ENCODE data around the gene DOP1B.

Gene DOP1B

GRCh38 chr21:36149788-36150711 lies 6.6 kb upstream of the DOP1B start:
- no peak for DNase-seq (ENCODE audit: low read depth)
- H3K4me3 ChIP-seq (ENCODE audit: control insufficient read depth, low read depth, low read length), result no peak overlapping the region
- TF ChIP-seq, protein P1, sequence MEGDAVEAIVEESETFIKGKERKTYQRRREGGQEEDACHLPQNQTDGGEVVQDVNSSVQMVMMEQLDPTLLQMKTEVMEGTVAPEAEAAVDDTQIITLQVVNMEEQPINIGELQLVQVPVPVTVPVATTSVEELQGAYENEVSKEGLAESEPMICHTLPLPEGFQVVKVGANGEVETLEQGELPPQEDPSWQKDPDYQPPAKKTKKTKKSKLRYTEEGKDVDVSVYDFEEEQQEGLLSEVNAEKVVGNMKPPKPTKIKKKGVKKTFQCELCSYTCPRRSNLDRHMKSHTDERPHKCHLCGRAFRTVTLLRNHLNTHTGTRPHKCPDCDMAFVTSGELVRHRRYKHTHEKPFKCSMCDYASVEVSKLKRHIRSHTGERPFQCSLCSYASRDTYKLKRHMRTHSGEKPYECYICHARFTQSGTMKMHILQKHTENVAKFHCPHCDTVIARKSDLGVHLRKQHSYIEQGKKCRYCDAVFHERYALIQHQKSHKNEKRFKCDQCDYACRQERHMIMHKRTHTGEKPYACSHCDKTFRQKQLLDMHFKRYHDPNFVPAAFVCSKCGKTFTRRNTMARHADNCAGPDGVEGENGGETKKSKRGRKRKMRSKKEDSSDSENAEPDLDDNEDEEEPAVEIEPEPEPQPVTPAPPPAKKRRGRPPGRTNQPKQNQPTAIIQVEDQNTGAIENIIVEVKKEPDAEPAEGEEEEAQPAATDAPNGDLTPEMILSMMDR (IDR thresholded peaks at IDR 0.05; ENCODE audit: control insufficient read depth, insufficient read depth, low read depth, low read length, missing control alignments), result no peak

GRCh38 chr21:36155603-36156338 lies 853 bp upstream of the DOP1B start:
- peak overlapping the region; percentile 96 for H3K4me3 ChIP-seq (ENCODE audit: control insufficient read depth, low read depth, low read length)
- DNase-seq (ENCODE audit: low read depth), result no peak
- TF ChIP-seq, protein P1 (IDR thresholded peaks at IDR 0.05; ENCODE audit: control insufficient read depth, insufficient read depth, low read depth, low read length, missing control alignments), result no peak

DNA sequence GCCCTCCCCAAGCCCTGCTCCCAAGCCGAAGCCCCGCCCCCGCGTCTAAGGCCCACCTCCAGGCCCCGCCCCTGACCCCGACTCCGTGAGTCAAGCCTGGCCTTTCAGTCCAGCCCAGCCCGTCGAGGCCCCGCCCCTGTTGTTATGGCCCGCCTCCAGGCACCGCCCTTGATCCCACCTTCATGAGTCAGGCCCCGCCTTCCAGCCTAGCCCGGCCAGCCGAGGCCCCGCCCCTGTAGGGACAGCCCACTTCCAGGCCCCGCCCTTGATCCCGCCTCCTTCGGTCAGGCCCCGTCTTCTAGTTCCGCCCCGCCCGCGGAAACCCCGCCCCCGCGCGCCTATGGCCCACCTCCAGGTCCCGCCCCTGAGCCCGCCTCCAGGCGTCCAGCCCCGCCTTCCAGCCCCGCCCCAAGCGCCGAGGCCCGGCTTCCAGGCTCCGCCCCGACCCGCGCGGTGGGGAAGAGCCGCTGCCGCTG lies 247 bp upstream of the DOP1B start:
- TF ChIP-seq, protein P1 (IDR thresholded peaks at IDR 0.05; ENCODE audit: control insufficient read depth, insufficient read depth, low read depth, low read length, missing control alignments), result no peak
- H3K4me3 ChIP-seq (ENCODE audit: control insufficient read depth, low read depth, low read length), result peak overlapping the region; percentile 96
- DNase-seq (ENCODE audit: low read depth), result peak; percentile 93

- TF ChIP-seq, protein P1 (IDR thresholded peaks at IDR 0.05; ENCODE audit: control insufficient read depth, insufficient read depth, low read depth, low read length, missing control alignments), result no peak
- no peak overlapping the region for H3K4me3 ChIP-seq (ENCODE audit: control insufficient read depth, low read depth, low read length)
- no peak for DNase-seq (ENCODE audit: low read depth)
Observed at GRCh38 chr21:36159356-36159921, 2.8 kb downstream of the DOP1B start.

DNA sequence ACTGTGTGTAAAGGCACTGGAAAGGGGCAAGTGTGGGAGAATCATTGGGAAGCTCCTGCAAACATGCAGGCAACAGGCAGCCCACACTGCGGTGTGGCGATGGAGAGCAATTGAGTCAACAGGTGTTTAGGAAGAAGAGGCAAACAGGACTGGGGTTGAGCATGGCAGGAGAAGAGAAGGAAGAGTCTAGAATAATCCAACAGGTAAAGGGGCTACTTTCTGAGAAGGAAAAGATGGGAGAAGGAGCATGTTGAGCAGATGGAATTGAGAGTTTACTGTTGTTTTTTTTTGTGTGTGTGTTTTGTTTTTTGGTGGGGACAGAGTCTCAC lies 4.2 kb downstream of the DOP1B start:
- no peak for DNase-seq (ENCODE audit: low read depth)
- no peak overlapping the region for H3K4me3 ChIP-seq (ENCODE audit: control insufficient read depth, low read depth, low read length)
- TF ChIP-seq, protein P1 (IDR thresholded peaks at IDR 0.05; ENCODE audit: control insufficient read depth, insufficient read depth, low read depth, low read length, missing control alignments), result no peak

DNA sequence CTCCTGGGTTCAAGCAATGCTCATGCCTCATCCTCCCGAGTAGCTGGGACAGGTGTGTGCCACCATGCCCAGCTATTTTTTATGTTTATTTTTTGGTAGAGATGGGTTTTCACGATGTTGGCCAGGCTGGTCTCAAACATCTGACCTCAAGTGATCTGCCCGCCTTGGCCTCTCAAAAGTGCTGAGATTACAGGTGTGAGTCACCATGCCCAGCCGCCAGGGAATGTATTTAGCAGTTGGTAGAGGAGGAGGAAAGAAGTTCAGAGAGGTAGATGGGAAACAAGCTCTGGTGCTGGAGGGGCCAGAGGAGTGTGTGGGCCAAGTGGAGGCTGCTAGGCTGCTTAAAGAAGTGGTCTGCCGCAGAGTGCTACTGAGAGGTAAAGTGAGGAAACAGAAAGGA lies 6.0 kb downstream of the DOP1B start:
- TF ChIP-seq, protein P1 (IDR thresholded peaks at IDR 0.05; ENCODE audit: control insufficient read depth, insufficient read depth, low read depth, low read length, missing control alignments), result no peak
- no peak for DNase-seq (ENCODE audit: low read depth)
- H3K4me3 ChIP-seq (ENCODE audit: control insufficient read depth, low read depth, low read length), result no peak overlapping the region
